GM18520 (cell line): ENCODE measurements around the gene CREBBP.

Experiments used
- ATAC-seq: cut with Tn5 transposase; IDR thresholded peaks from one replicate; pipeline ENCODE4 v1.9.1; 2021; ENCODE audit not compliant: unreplicated experiment

Gene CREBBP

GRCh38 chr16:3879887-3880564 lies 487 bp downstream of the CREBBP start:
- ATAC-seq: peak; percentile 34

- no peak for ATAC-seq
Measured at GRCh38 chr16:3879258-3879886, 1.1 kb downstream of the CREBBP start.

GRCh38 chr16:3878610-3879009 lies 1.9 kb downstream of the CREBBP start:
- no peak for ATAC-seq

GRCh38 chr16:3876695-3877094 lies 3.8 kb downstream of the CREBBP start:
- no peak for ATAC-seq

GRCh38 chr16:3876160-3876559 lies 4.4 kb downstream of the CREBBP start:
- ATAC-seq: no peak

- ATAC-seq: no peak
Measured at GRCh38 chr16:3874794-3875692, 5.5 kb downstream of the CREBBP start.

- ATAC-seq: no peak
Measured at GRCh38 chr16:3874242-3874641, 6.3 kb downstream of the CREBBP start.

GRCh38 chr16:3873482-3874173 lies 6.9 kb downstream of the CREBBP start:
- no peak for ATAC-seq

- ATAC-seq: no peak
Measured at GRCh38 chr16:3872216-3872895, 8.2 kb downstream of the CREBBP start.

- no peak for ATAC-seq
Measured at GRCh38 chr16:3868967-3869366, 11.5 kb downstream of the CREBBP start.

- no peak for ATAC-seq
Measured at GRCh38 chr16:3868556-3868955, 12.0 kb downstream of the CREBBP start.

- ATAC-seq: no peak
Measured at GRCh38 chr16:3866703-3867431, 13.6 kb downstream of the CREBBP start.

- no peak for ATAC-seq
Measured at GRCh38 chr16:3865241-3865640, 15.3 kb downstream of the CREBBP start.

GRCh38 chr16:3864562-3864961 lies 16.0 kb downstream of the CREBBP start:
- no peak for ATAC-seq

- ATAC-seq: no peak
Measured at GRCh38 chr16:3863587-3863986, 16.9 kb downstream of the CREBBP start.

- ATAC-seq: no peak
Measured at GRCh38 chr16:3861808-3862451, 18.6 kb downstream of the CREBBP start.

GRCh38 chr16:3859889-3860288 lies 20.6 kb downstream of the CREBBP start:
- ATAC-seq: no peak

GRCh38 chr16:3858801-3859200 lies 21.7 kb downstream of the CREBBP start:
- ATAC-seq: no peak

- peak; percentile 61 for ATAC-seq
Measured at GRCh38 chr16:3857189-3858043, 23.1 kb downstream of the CREBBP start.
